Parathyroid adenoma (tissue), 2 donors: ENCODE data around the gene LRRC42.

Experiments used
- H2AFZ ChIP-seq: fragments of 300-600 bp; sonication (generic); one replicate; pipeline ENCODE4 v1.7.0; 2017; ENCODE audit warnings: antibody characterized with exemption, mild to moderate bottlenecking
- H3K27ac ChIP-seq: fragments of 300-600 bp; sonication (generic); one replicate; pipeline ENCODE4 v1.7.0; 2017
- H3K27me3 ChIP-seq: fragments of 300-600 bp; sonication (generic); one replicate; pipeline ENCODE4 v1.7.0; 2017; ENCODE audit warnings: low read length; ENCODE audit not compliant: control insufficient read depth, insufficient read depth
- H3K36me3 ChIP-seq: fragments of 300-600 bp; sonication (generic); one replicate; pipeline ENCODE4 v1.7.0; 2017; ENCODE audit warnings: low read length; ENCODE audit not compliant: control insufficient read depth, insufficient read depth
- H3K4me1 ChIP-seq: fragments of 300-600 bp; sonication (generic); one replicate; pipeline ENCODE4 v1.7.0; 2017; ENCODE audit warnings: control low read depth
- H3K4me2 ChIP-seq: fragments of 300-600 bp; sonication (generic); one replicate; pipeline ENCODE4 v1.7.0; 2017; ENCODE audit warnings: low read length
- H3K4me3 ChIP-seq: fragments of 300-600 bp; sonication (generic); one replicate; pipeline ENCODE4 v1.7.0; 2017; ENCODE audit warnings: low read depth, low read length
- H3K79me2 ChIP-seq: fragments of 300-600 bp; sonication (generic); one replicate; pipeline ENCODE4 v1.7.0; 2017; ENCODE audit warnings: control low read depth
- H3K9ac ChIP-seq: fragments of 300-600 bp; sonication (generic); one replicate; pipeline ENCODE4 v1.7.0; 2017; ENCODE audit warnings: mild to moderate bottlenecking
- H3K9me3 ChIP-seq: fragments of 300-600 bp; sonication (generic); one replicate; pipeline ENCODE4 v1.7.0; 2017; ENCODE audit warnings: low read length; ENCODE audit not compliant: control insufficient read depth
- TF ChIP-seq, protein P1 (sequence below): fragments of 300-600 bp; sonication (generic); IDR thresholded peaks from one replicate; pipeline ENCODE4 v1.7.0; 2017; ENCODE audit warnings: antibody characterized with exemption, mild to moderate bottlenecking
- donor health status: primary hyperparathyroidism.

LRRC42 gene

DNA sequence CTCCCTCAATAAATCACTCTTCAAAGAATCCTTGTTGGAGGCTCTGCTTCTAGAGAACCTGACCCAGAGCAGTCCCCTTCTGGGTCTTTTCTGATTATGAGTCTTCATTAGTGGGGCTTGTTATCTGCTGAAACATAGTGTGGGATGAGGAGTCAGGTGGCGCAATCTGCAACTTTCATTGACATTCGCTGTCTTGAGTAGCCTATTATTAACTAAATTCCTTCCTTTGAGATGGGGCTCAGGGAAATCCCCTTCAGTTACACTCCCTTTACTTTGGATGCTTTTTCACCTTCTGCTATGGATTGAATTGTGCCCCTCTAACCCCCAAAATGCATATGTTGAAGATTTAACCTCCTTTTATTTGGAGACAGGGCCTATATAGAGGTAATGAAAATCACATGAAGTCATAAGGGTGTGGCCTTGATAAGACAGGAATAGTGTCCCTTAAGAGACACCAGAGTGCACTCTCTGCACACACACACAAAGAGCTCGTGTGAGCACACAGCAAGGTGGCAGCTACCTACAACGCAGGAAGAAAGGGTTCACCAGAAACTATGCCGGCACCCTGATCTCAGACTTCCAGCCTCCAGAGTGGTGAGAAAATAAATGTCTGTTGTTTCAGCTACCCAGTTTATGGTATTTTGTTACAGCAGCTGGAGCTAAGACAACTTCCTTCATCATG is 32.7 kb upstream of the LRRC42 start:
- Histone ChIP-seq H3K4me2 (no peak overlapping the region), H3K4me1 (no peaks in the 10 kb centered on the region), H3K27ac (no peak overlapping the region), H3K27me3 (no peaks in the 10 kb centered on the region), H3K36me3 (no peaks in the 10 kb centered on the region), H3K4me3 (no peak overlapping the region), H3K9ac (no peak overlapping the region), H3K9me3 (no peaks in the 10 kb centered on the region), H3K79me2 (no peaks in the 10 kb centered on the region), H2AFZ (no peak overlapping the region)
- TF ChIP-seq, protein P1, sequence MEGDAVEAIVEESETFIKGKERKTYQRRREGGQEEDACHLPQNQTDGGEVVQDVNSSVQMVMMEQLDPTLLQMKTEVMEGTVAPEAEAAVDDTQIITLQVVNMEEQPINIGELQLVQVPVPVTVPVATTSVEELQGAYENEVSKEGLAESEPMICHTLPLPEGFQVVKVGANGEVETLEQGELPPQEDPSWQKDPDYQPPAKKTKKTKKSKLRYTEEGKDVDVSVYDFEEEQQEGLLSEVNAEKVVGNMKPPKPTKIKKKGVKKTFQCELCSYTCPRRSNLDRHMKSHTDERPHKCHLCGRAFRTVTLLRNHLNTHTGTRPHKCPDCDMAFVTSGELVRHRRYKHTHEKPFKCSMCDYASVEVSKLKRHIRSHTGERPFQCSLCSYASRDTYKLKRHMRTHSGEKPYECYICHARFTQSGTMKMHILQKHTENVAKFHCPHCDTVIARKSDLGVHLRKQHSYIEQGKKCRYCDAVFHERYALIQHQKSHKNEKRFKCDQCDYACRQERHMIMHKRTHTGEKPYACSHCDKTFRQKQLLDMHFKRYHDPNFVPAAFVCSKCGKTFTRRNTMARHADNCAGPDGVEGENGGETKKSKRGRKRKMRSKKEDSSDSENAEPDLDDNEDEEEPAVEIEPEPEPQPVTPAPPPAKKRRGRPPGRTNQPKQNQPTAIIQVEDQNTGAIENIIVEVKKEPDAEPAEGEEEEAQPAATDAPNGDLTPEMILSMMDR: no peak

DNA sequence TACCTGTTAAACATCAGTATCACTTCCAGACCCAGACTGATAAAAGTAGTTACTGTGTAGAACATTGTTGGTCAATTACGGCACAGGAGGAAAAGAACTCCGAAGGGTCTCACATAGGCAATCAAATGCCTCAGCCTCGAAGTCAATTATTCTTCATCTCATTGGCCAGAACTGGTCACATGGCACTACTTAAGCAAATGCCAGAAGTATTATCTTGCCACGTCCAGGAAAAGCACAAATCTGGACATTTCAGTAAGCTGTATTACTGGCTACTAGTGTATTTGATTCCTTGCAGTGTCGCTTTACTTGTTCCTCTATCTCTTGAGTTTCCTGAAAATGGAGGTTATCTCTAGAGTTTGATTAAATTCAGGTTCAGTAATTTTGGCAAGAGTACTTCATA is 27.8 kb upstream of the LRRC42 start:
- no peak overlapping the region for H3K27ac ChIP-seq
- H3K4me2 ChIP-seq: no peak overlapping the region
- H3K4me1 ChIP-seq: no peaks in the 10 kb centered on the region
- H3K9ac ChIP-seq: no peak overlapping the region
- H3K27me3 ChIP-seq: no peaks in the 10 kb centered on the region
- H3K79me2 ChIP-seq: no peaks in the 10 kb centered on the region
- no peak overlapping the region for H3K4me3 ChIP-seq
- TF ChIP-seq, protein P1: no peak
- no peak overlapping the region for H2AFZ ChIP-seq
- H3K36me3 ChIP-seq: no peaks in the 10 kb centered on the region
- H3K9me3 ChIP-seq: no peaks in the 10 kb centered on the region

DNA sequence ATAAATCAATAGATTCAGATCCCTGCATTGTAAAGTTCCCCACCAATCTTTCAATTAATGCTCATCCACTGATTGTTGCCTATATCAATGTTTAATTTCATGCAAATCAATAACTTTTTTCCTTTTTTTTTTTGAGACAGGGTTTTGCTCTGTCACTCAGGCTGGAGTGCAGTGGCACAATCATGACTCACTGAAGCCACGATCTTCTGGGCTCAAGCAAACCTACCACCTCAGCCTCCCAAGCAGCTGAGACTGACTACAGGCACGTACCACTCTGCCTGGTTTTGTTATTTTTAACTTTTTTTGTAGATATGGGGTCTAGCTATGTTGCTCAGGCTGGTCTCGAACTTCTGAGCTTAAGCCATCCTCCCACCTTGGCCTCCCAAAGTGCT is 26.5 kb upstream of the LRRC42 start:
- H3K79me2 ChIP-seq: no peaks in the 10 kb centered on the region
- TF ChIP-seq, protein P1: no peak
- no peaks in the 10 kb centered on the region for H3K27me3 ChIP-seq
- no peaks in the 10 kb centered on the region for H3K4me1 ChIP-seq
- H3K4me2 ChIP-seq: no peak overlapping the region
- no peak overlapping the region for H2AFZ ChIP-seq
- H3K9me3 ChIP-seq: no peaks in the 10 kb centered on the region
- H3K9ac ChIP-seq: no peak overlapping the region
- no peaks in the 10 kb centered on the region for H3K36me3 ChIP-seq
- H3K4me3 ChIP-seq: no peak overlapping the region
- no peak overlapping the region for H3K27ac ChIP-seq

DNA sequence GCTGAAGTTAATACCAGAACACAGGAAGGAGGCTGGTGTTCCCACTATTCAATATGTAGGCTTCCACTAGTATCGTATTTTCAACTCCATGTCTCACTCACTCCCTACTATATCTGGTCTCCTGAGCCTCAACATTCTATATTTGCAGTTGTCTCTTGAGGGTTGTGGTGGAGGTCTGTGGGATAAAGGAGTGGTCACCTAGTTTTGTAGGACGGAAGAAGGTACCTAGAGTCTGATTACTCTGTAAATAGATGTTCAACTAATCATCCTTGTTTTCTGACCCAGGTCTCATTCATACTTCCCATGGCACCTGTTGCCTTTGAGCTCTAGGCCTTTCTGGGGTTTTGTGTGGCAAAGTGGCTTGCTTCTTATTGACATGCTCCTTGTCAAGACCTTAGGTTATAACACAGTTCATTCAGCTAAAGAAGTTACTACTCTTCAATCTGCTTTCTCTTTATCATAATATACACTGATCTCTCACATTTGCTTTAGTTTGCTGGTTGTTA is 18.7 kb upstream of the LRRC42 start:
- H3K4me3 ChIP-seq: no peak overlapping the region
- no peaks in the 10 kb centered on the region for H3K4me1 ChIP-seq
- H2AFZ ChIP-seq: no peak overlapping the region
- H3K27ac ChIP-seq: no peak overlapping the region
- no peaks in the 10 kb centered on the region for H3K27me3 ChIP-seq
- H3K36me3 ChIP-seq: no peaks in the 10 kb centered on the region
- no peaks in the 10 kb centered on the region for H3K9me3 ChIP-seq
- TF ChIP-seq, protein P1: no peak
- H3K9ac ChIP-seq: no peak overlapping the region
- H3K79me2 ChIP-seq: no peaks in the 10 kb centered on the region
- H3K4me2 ChIP-seq: no peak overlapping the region
